Islet of Langerhans (tissue), 1 donor: ENCODE measurements around the gene SH3BP4.

ENCODE experiments used
- FAIRE-seq: peaks from one replicate; lab custom pipeline; 2011; peaks lifted over from hg19 to GRCh38; lab: Jason Lieb, UNC

Gene SH3BP4

GRCh38 chr2:234951664-234952269 is at the start of gene SH3BP4:
Gene SH3BP4, plus strand, starts transcription at chr2:234952017. Its CDS starts 82,986 bp downstream, at chr2:235035003.
- no peak for FAIRE-seq

GRCh38 chr2:234904785-234905184 is 47.0 kb upstream of the SH3BP4 start:
- FAIRE-seq = no peak

GRCh38 chr2:234905547-234906265 is 46.1 kb upstream of the SH3BP4 start:
- no peak for FAIRE-seq

- FAIRE-seq = no peak
Observed at GRCh38 chr2:234910186-234910679, 41.6 kb upstream of the SH3BP4 start.

- no peak for FAIRE-seq
Observed at GRCh38 chr2:234911271-234911670, 40.5 kb upstream of the SH3BP4 start.

GRCh38 chr2:234912437-234912836 is 39.4 kb upstream of the SH3BP4 start:
- FAIRE-seq = no peak

- no peak for FAIRE-seq
Observed at GRCh38 chr2:234913208-234913626, 38.6 kb upstream of the SH3BP4 start.

GRCh38 chr2:234914371-234915154 is 37.3 kb upstream of the SH3BP4 start:
- no peak for FAIRE-seq

GRCh38 chr2:234916674-234917073 is 35.1 kb upstream of the SH3BP4 start:
- no peak for FAIRE-seq

- FAIRE-seq = no peak
Observed at GRCh38 chr2:234917211-234917975, 34.4 kb upstream of the SH3BP4 start.

GRCh38 chr2:234919711-234920110 is 32.1 kb upstream of the SH3BP4 start:
- FAIRE-seq = no peak

- no peak for FAIRE-seq
Observed at GRCh38 chr2:234920836-234921235, 31.0 kb upstream of the SH3BP4 start.

- FAIRE-seq = no peak
Observed at GRCh38 chr2:234929002-234929401, 22.8 kb upstream of the SH3BP4 start.

GRCh38 chr2:234930397-234930796 is 21.4 kb upstream of the SH3BP4 start:
- no peak for FAIRE-seq

GRCh38 chr2:234931371-234931770 is 20.4 kb upstream of the SH3BP4 start:
- FAIRE-seq = no peak

GRCh38 chr2:234932591-234933168 is 19.1 kb upstream of the SH3BP4 start:
- FAIRE-seq = no peak

- FAIRE-seq = no peak
Observed at GRCh38 chr2:234935311-234935710, 16.5 kb upstream of the SH3BP4 start.

- FAIRE-seq = no peak
Observed at GRCh38 chr2:234939576-234939975, 12.2 kb upstream of the SH3BP4 start.

GRCh38 chr2:234939996-234940395 is 11.8 kb upstream of the SH3BP4 start:
- FAIRE-seq = no peak

- FAIRE-seq = no peak
Observed at GRCh38 chr2:234940527-234940926, 11.3 kb upstream of the SH3BP4 start.

GRCh38 chr2:234945339-234945873 is 6.4 kb upstream of the SH3BP4 start:
- no peak for FAIRE-seq

GRCh38 chr2:234947556-234947955 is 4.3 kb upstream of the SH3BP4 start:
- no peak for FAIRE-seq
